Measurements from ENCODE around the gene WDR4.
"Not testable (repeated sequence)": the region's sequence is repeated elsewhere in the genome, so short reads cannot be mapped to it uniquely, and the experiment has no call there.

Gene WDR4

GRCh38 chr21:42878993-42879787, at the start of gene WDR4:
Gene WDR4 (minus strand): TSS chr21:42879539. CDS start chr21:42879495, 44 bp downstream.
- H3F3A ChIP-seq (ENCODE audit: insufficient read depth, low read length): 0 out of 2 replicates have a peak, but pooled peaks cover 2% of the 10 kb centered on the region

GRCh38 chr21:42927474-42928200, 48.3 kb upstream of the WDR4 start:
- not testable (repeated sequence) for H2AFZ ChIP-seq (ENCODE audit: low read length); H3K9ac ChIP-seq (ENCODE audit: low read length); H3K79me2 ChIP-seq (ENCODE audit: insufficient read depth, low read length); H3K9me3 ChIP-seq (ENCODE audit: low read length); H3K4me3 ChIP-seq (ENCODE audit: low read depth, low read length, poor library complexity, severe bottlenecking); H3K36me3 ChIP-seq (ENCODE audit: insufficient read depth, low read length); H4K20me1 ChIP-seq (ENCODE audit: insufficient read depth, low read length); H3K27ac ChIP-seq (ENCODE audit: low read depth, low read length, poor library complexity, severe bottlenecking); H3K9me2 ChIP-seq (ENCODE audit: low read depth, low read length); H3K4me2 ChIP-seq (ENCODE audit: low read length); H3F3A ChIP-seq (ENCODE audit: insufficient read depth, low read length); H3K27me3 ChIP-seq (ENCODE audit: insufficient read depth, low read length)
- H3K4me1 ChIP-seq (ENCODE audit: insufficient read depth, low read length, severe bottlenecking): peaks cover 32% of the 10 kb centered on the region

More at GRCh38 chr21:42878993-42879787, at the start of gene WDR4:
- H3K36me3 ChIP-seq (ENCODE audit: insufficient read depth, low read length): peaks cover 29% of the 10 kb centered on the region
- H3K4me1 ChIP-seq (ENCODE audit: insufficient read depth, low read length, severe bottlenecking): peaks cover 22% of the 10 kb centered on the region
- peak within 1 kb of the TSS; percentile 50 for H3K27ac ChIP-seq (ENCODE audit: low read depth, low read length, poor library complexity, severe bottlenecking)
- no peaks in the 10 kb centered on the region for H3K27me3 ChIP-seq (ENCODE audit: insufficient read depth, low read length)
- peak within 1 kb of the TSS; percentile 89 for H3K4me3 ChIP-seq (ENCODE audit: low read depth, low read length, poor library complexity, severe bottlenecking)
- 0 out of 2 replicates have a peak within 1 kb of the TSS, but pooled peaks have one; percentile 48 for H2AFZ ChIP-seq (ENCODE audit: low read length)
- H3K9me2 ChIP-seq (ENCODE audit: low read depth, low read length): no peaks in the 10 kb centered on the region
- H3K9ac ChIP-seq (ENCODE audit: low read length): peak within 1 kb of the TSS; percentile 99
- TF ChIP-seq EZH2 (IDR thresholded peaks at IDR 0.05; ENCODE audit: borderline replicate concordance, low read length) (no peak), CTCF (IDR thresholded peaks at IDR 0.05; ENCODE audit: low read length) (no peak)
- H4K20me1 ChIP-seq (ENCODE audit: insufficient read depth, low read length): no peaks in the 10 kb centered on the region
- peaks cover 5% of the 10 kb centered on the region; the same call in 1 of the 2 replicates for H3K9me3 ChIP-seq (ENCODE audit: low read length)
- H3K79me2 ChIP-seq (ENCODE audit: insufficient read depth, low read length): peaks cover 25% of the 10 kb centered on the region
- peak within 1 kb of the TSS; percentile 85 for H3K4me2 ChIP-seq (ENCODE audit: low read length)

GRCh38 chr21:42925114-42925926, 46.0 kb upstream of the WDR4 start, which contains the start of gene ERVH48-1:
Gene ERVH48-1 (minus strand): TSS chr21:42925630. CDS start chr21:42919006, 6,624 bp downstream.
- Histone ChIP-seq H3K4me1 (ENCODE audit: insufficient read depth, low read length, severe bottlenecking) (peaks cover 18% of the 10 kb centered on the region), H3K9ac (ENCODE audit: low read length) (peak within 1 kb of the TSS; percentile 61; the same call in 1 of the 2 replicates), H3K27ac (ENCODE audit: low read depth, low read length, poor library complexity, severe bottlenecking) (peak within 1 kb of the TSS; percentile 74), H3K4me3 (ENCODE audit: low read depth, low read length, poor library complexity, severe bottlenecking) (peak within 1 kb of the TSS; percentile 35), H3F3A (ENCODE audit: insufficient read depth, low read length) (no peaks in the 10 kb centered on the region), H2AFZ (ENCODE audit: low read length) (no peak within 1 kb of the TSS), H3K27me3 (ENCODE audit: insufficient read depth, low read length) (no peaks in the 10 kb centered on the region), H4K20me1 (ENCODE audit: insufficient read depth, low read length) (no peaks in the 10 kb centered on the region), H3K36me3 (ENCODE audit: insufficient read depth, low read length) (no peaks in the 10 kb centered on the region), H3K79me2 (ENCODE audit: insufficient read depth, low read length) (no peaks in the 10 kb centered on the region), H3K9me3 (ENCODE audit: low read length) (no peaks in the 10 kb centered on the region), H3K4me2 (ENCODE audit: low read length) (peak within 1 kb of the TSS; percentile 60; the same call in 1 of the 2 replicates), H3K9me2 (ENCODE audit: low read depth, low read length) (no peaks in the 10 kb centered on the region)
- TF ChIP-seq EZH2 (IDR thresholded peaks at IDR 0.05; ENCODE audit: borderline replicate concordance, low read length): no peak
- TF ChIP-seq CTCF (IDR thresholded peaks at IDR 0.05; ENCODE audit: low read length): no peak
